A549 (cell line): Measurements from ENCODE around the gene DDX55.

Experiments used
- CEBPB ChIP-seq, 2 experiments: fragments of >200 bp in 1 of 2; sonication (Bioruptor Twin) in 1 of 2; formaldehyde crosslinking in 1 of 2; IDR thresholded peaks; 2 replicates each; pipeline ENCODE4 v1.6.1; 2012 to 2016
- CTCF ChIP-seq: fragments of >200 bp; sonication (Bioruptor Twin); formaldehyde crosslinking; IDR thresholded peaks from 3 replicates; pipeline ENCODE4 v1.5.1; 2016
- E2F6 ChIP-seq: IDR thresholded peaks from 2 replicates; pipeline ENCODE4 v1.6.1; 2012; ENCODE audit warnings: low read depth, borderline replicate concordance
- EP300 ChIP-seq, 2 experiments: fragments of >200 bp; sonication (Bioruptor Twin); formaldehyde crosslinking; IDR thresholded peaks; 2 replicates in 1 of 2; 3 replicates in 1 of 2; pipeline ENCODE4 v1.6.1; 2016 to 2017
- HMGXB4 ChIP-seq: fragments of 250-450 bp; sonication (Bioruptor Pico); IDR thresholded peaks from 2 replicates; pipeline ENCODE4 v1.5.0; 2021; ENCODE audit warnings: mild to moderate bottlenecking, moderate library complexity, borderline replicate concordance
- JUNB ChIP-seq: fragments of >200 bp; sonication (Bioruptor Twin); formaldehyde crosslinking; IDR thresholded peaks from 2 replicates; pipeline ENCODE4 v1.6.1; 2016
- MAX ChIP-seq: IDR thresholded peaks from 2 replicates; pipeline ENCODE4 v1.6.1; 2012
- MYC ChIP-seq: IDR thresholded peaks from 2 replicates; pipeline ENCODE4 v1.6.1; 2012; ENCODE audit warnings: mild to moderate bottlenecking, inconsistent platforms, low read length, improper control_type of control experiment, borderline replicate concordance
- NR3C1 ChIP-seq: fragments of >200 bp; sonication (Bioruptor Twin); formaldehyde crosslinking; IDR thresholded peaks from 3 replicates; pipeline ENCODE4 v1.6.1; 2017
- POLR2A ChIP-seq: IDR thresholded peaks from 2 replicates; pipeline ENCODE4 v1.6.1; 2012; ENCODE audit warnings: mild to moderate bottlenecking, low read length
- SMC3 ChIP-seq: fragments of >200 bp; sonication (Bioruptor Twin); formaldehyde crosslinking; IDR thresholded peaks from 3 replicates; pipeline ENCODE4 v1.6.1; 2018; ENCODE audit warnings: inconsistent platforms

- TF ChIP-seq CTCF (no peak), CEBPB (IDR thresholded peaks at IDR 0.05) (no peak), MYC (no peak), JUNB (no peak), E2F6 (no peak), POLR2A (no peak), MAX (no peak), HMGXB4 (CRISPR knock-in tag) (no peak), EP300 (IDR thresholded peaks at IDR 0.05) (no peak), SMC3 (no peak), NR3C1 (no peak)
Observed at GRCh38 chr12:123573870-123574269, 28.0 kb upstream of the DDX55 start.
